ENCODE results near the gene TMEM243. TPM values are rescaled to one million over a fixed set of nuclear protein-coding genes. Genes with fewer than 3 reads are reported as not detected.

TMEM243 gene
- total and polyA plus RNA-seq, 10 of the 15 experiments (the other 5 are each of a cell fraction or from before 2014, with no cell fraction given): 47.8 to 170 (median 77.9) TPM

DNA sequence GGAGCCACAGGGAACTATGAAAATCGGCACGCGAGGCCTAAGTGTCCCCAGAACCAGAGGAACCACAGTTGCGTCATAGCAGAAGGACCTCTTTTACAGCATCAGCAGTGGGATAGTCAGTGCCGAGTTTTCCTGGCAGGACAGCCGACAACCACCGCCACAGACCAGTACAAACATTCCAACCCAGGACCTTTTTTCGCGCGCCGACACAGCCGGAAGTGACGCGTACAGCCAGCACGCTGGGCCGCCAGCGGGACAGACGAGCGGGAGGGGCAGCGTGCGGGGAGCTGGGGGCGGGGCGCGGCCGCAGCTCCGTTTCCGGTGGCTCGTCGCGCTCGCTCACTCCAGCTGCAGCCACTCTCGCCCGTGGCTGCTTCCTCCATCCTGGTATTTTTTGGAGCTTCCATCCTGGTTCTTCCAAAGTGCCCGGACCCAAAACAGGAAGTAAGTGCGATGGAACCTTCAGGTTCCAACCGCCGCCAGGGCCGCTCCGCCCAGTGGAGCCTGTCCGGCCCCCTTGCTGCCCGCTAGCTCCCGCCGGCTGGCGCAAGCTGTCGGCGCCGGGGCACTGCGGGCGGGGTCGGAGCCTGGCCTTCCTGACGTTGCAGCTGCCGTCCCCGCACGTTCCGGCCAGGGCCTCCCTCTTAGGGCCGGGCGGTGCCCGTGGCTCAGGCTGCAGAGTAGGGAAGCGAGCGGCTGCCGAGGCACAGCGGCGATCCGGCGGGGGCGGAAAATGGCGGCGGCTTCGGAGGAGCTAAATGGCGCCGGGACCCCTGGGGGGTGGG, 67.2 kb downstream of the TMEM243 start, which contains the start of gene DMTF1:
Gene DMTF1 (plus strand): TSS at position 342 of the 785 bp plus-strand sequence. CDS start 12,489 bp downstream, outside the sequence.
- in situ Hi-C loops (cut with MboI): no loop called here
- Histone ChIP-seq H3K9me3 (replicated peaks; ENCODE audit: control insufficient read depth, insufficient read depth, low read length) (no peaks in the 10 kb centered on the region), H3K27ac (ENCODE audit: control insufficient read depth, insufficient read depth) (peak within 1 kb of the TSS; percentile 99), H3K9ac (ENCODE audit: control insufficient read depth, insufficient read depth, low read length) (peak within 1 kb of the TSS; percentile 97), H4K20me1 (ENCODE audit: control insufficient read depth, insufficient read depth) (no peaks in the 10 kb centered on the region; the same call in 1 of the 2 replicates), H3K4me3 (peak within 1 kb of the TSS; percentile 91), H2AFZ (ENCODE audit: control insufficient read depth, low read depth, low read length) (peak within 1 kb of the TSS; percentile 100), H3K36me3 (ENCODE audit: control insufficient read depth in 2 of 2, insufficient read depth in 2 of 2, low read length in 1 of 2) (0 out of 4 replicates have a peak, but pooled peaks cover 0 to 2% of the 10 kb centered on the region in 2 experiments), H3K27me3 (replicated peaks in 1 of 2; ENCODE audit: control insufficient read depth in 2 of 2, insufficient read depth in 2 of 2, low read length in 1 of 2) (no peaks in the 10 kb centered on the region), H3K4me2 (ENCODE audit: control insufficient read depth, insufficient read depth) (peak within 1 kb of the TSS; percentile 96), H3K4me1 (ENCODE audit: control insufficient read depth, insufficient read depth, low read length) (no peaks in the 10 kb centered on the region), H3K79me2 (ENCODE audit: control insufficient read depth, insufficient read depth, low read length) (peaks cover 57% of the 10 kb centered on the region)
- intact Hi-C loops (cut with micrococcal nuclease; ENCODE audit: unreplicated experiment): loop anchor here (1.0 to 10.0 kb wide), 5 partner anchors 67 to 1062 kb away; partner anchors contain the start of genes DBF4, SLC25A40 and TMEM243
- peak; percentile 86 for FAIRE-seq
- ATAC-seq: peak; percentile 83
- BruUV-seq (replicated peaks): no TSS peak
- RAD21 ChIA-PET (ENCODE audit: unreplicated experiment): interaction anchor here (1.3 to 6.0 kb wide), 5 partner anchors 9 to 64 kb away, joined by 5 to 153 read pairs (median 5); partner anchors contain the start of gene TMEM243
- peak; percentile 53 for DNase-seq (ENCODE audit: low read depth, low spot score)
- SMC1A ChIA-PET (ENCODE audit: uncharacterized antibody, unreplicated experiment): interaction anchor here (1.3 to 7.7 kb wide), 6 partner anchors 9 to 67 kb away, joined by 3 to 112 read pairs (median 4); partner anchors contain the start of gene TMEM243
- POLR2A ChIA-PET: interaction anchor here (0.6 to 10.2 kb wide), 10 partner anchors 9 to 698 kb away, joined by 3 to 215 read pairs (median 4); partner anchors contain the start of genes CROT and TMEM243
- 2% methylated on average over 53 of the region's 71 CpGs for WGBS (ENCODE audit: insufficient coverage, insufficient replicate concordance, low lambda C conversion rate, missing lambda C conversion rate)
- CTCF ChIA-PET: interaction anchor here (0.6 to 3.1 kb wide), 4 partner anchors 60 to 322 kb away, joined by 3 to 24 read pairs (median 4); no protein-coding TSS in a partner anchor
- TF ChIP-seq, protein P1, sequence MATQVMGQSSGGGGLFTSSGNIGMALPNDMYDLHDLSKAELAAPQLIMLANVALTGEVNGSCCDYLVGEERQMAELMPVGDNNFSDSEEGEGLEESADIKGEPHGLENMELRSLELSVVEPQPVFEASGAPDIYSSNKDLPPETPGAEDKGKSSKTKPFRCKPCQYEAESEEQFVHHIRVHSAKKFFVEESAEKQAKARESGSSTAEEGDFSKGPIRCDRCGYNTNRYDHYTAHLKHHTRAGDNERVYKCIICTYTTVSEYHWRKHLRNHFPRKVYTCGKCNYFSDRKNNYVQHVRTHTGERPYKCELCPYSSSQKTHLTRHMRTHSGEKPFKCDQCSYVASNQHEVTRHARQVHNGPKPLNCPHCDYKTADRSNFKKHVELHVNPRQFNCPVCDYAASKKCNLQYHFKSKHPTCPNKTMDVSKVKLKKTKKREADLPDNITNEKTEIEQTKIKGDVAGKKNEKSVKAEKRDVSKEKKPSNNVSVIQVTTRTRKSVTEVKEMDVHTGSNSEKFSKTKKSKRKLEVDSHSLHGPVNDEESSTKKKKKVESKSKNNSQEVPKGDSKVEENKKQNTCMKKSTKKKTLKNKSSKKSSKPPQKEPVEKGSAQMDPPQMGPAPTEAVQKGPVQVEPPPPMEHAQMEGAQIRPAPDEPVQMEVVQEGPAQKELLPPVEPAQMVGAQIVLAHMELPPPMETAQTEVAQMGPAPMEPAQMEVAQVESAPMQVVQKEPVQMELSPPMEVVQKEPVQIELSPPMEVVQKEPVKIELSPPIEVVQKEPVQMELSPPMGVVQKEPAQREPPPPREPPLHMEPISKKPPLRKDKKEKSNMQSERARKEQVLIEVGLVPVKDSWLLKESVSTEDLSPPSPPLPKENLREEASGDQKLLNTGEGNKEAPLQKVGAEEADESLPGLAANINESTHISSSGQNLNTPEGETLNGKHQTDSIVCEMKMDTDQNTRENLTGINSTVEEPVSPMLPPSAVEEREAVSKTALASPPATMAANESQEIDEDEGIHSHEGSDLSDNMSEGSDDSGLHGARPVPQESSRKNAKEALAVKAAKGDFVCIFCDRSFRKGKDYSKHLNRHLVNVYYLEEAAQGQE (IDR thresholded peaks at IDR 0.05; ENCODE audit: low read depth, low read length): no peak
- TF ChIP-seq POLR2AphosphoS5 (IDR thresholded peaks at IDR 0.05; ENCODE audit: low read length) (peak; percentile 96), RFX5 (IDR thresholded peaks at IDR 0.05; ENCODE audit: low read depth, low read length) (no peak), SMAD1 (IDR thresholded peaks at IDR 0.05; ENCODE audit: low read depth, partially characterized antibody) (no peak), YBX1 (IDR thresholded peaks at IDR 0.05) (no peak), SMARCA5 (IDR thresholded peaks at IDR 0.05) (0 out of 2 replicates have a peak, but pooled peaks have one; percentile 11)
- TF ChIP-seq, protein P2, sequence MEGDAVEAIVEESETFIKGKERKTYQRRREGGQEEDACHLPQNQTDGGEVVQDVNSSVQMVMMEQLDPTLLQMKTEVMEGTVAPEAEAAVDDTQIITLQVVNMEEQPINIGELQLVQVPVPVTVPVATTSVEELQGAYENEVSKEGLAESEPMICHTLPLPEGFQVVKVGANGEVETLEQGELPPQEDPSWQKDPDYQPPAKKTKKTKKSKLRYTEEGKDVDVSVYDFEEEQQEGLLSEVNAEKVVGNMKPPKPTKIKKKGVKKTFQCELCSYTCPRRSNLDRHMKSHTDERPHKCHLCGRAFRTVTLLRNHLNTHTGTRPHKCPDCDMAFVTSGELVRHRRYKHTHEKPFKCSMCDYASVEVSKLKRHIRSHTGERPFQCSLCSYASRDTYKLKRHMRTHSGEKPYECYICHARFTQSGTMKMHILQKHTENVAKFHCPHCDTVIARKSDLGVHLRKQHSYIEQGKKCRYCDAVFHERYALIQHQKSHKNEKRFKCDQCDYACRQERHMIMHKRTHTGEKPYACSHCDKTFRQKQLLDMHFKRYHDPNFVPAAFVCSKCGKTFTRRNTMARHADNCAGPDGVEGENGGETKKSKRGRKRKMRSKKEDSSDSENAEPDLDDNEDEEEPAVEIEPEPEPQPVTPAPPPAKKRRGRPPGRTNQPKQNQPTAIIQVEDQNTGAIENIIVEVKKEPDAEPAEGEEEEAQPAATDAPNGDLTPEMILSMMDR (IDR thresholded peaks at IDR 0.05 in 2 of 3, conservative IDR thresholded peaks at IDR 0.05 in 1 of 3; ENCODE audit: control insufficient read depth in 2 of 3, extremely low read depth in 1 of 3, insufficient read depth in 1 of 3, low read depth in 3 of 3, low read length in 3 of 3): no peak
- TF ChIP-seq, protein P3, sequence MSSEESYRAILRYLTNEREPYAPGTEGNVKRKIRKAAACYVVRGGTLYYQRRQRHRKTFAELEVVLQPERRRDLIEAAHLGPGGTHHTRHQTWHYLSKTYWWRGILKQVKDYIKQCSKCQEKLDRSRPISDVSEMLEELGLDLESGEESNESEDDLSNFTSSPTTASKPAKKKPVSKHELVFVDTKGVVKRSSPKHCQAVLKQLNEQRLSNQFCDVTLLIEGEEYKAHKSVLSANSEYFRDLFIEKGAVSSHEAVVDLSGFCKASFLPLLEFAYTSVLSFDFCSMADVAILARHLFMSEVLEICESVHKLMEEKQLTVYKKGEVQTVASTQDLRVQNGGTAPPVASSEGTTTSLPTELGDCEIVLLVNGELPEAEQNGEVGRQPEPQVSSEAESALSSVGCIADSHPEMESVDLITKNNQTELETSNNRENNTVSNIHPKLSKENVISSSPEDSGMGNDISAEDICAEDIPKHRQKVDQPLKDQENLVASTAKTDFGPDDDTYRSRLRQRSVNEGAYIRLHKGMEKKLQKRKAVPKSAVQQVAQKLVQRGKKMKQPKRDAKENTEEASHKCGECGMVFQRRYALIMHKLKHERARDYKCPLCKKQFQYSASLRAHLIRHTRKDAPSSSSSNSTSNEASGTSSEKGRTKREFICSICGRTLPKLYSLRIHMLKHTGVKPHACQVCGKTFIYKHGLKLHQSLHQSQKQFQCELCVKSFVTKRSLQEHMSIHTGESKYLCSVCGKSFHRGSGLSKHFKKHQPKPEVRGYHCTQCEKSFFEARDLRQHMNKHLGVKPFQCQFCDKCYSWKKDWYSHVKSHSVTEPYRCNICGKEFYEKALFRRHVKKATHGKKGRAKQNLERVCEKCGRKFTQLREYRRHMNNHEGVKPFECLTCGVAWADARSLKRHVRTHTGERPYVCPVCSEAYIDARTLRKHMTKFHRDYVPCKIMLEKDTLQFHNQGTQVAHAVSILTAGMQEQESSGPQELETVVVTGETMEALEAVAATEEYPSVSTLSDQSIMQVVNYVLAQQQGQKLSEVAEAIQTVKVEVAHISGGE (CRISPR knock-in tag; IDR thresholded peaks at IDR 0.05): no peak

Measured in GM12878 (cell line).